Fibroblast of mammary gland (primary cell): ENCODE results near the gene UBTD2.

Source experiments
- DNase-seq: peaks from one replicate; pipeline ENCODE4 v3.0.0-alpha.2; 2010; ENCODE audit warnings: low read depth
- H3K4me3 ChIP-seq: 2 replicates; pipeline ENCODE4 v1.5.1; 2011; ENCODE audit warnings: low read depth, mild to moderate bottlenecking, low read length, moderate library complexity; ENCODE audit not compliant: control insufficient read depth
- TF ChIP-seq, protein P1 (sequence below): conservative IDR thresholded peaks from 2 replicates; pipeline ENCODE4 v1.5.1; 2011; ENCODE audit warnings: low read depth, low read length, inconsistent platforms; ENCODE audit not compliant: control insufficient read depth, insufficient read depth

Gene UBTD2

GRCh38 chr5:172252501-172252900 is 31.1 kb downstream of the UBTD2 start:
- no peak overlapping the region for H3K4me3 ChIP-seq
- DNase-seq: no peak
- TF ChIP-seq, protein P1, sequence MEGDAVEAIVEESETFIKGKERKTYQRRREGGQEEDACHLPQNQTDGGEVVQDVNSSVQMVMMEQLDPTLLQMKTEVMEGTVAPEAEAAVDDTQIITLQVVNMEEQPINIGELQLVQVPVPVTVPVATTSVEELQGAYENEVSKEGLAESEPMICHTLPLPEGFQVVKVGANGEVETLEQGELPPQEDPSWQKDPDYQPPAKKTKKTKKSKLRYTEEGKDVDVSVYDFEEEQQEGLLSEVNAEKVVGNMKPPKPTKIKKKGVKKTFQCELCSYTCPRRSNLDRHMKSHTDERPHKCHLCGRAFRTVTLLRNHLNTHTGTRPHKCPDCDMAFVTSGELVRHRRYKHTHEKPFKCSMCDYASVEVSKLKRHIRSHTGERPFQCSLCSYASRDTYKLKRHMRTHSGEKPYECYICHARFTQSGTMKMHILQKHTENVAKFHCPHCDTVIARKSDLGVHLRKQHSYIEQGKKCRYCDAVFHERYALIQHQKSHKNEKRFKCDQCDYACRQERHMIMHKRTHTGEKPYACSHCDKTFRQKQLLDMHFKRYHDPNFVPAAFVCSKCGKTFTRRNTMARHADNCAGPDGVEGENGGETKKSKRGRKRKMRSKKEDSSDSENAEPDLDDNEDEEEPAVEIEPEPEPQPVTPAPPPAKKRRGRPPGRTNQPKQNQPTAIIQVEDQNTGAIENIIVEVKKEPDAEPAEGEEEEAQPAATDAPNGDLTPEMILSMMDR: no peak

- DNase-seq: no peak
- H3K4me3 ChIP-seq: no peak overlapping the region
Measured at GRCh38 chr5:172251419-172251818, 32.1 kb downstream of the UBTD2 start.

GRCh38 chr5:172248637-172249036 is 34.9 kb downstream of the UBTD2 start:
- H3K4me3 ChIP-seq: no peak overlapping the region
- DNase-seq: no peak
- TF ChIP-seq, protein P1: no peak

More at GRCh38 chr5:172251419-172251818, 32.1 kb downstream of the UBTD2 start:
- TF ChIP-seq, protein P1: no peak

- peak; percentile 44 for DNase-seq
Measured at GRCh38 chr5:172245703-172246125, 37.9 kb downstream of the UBTD2 start.

DNA sequence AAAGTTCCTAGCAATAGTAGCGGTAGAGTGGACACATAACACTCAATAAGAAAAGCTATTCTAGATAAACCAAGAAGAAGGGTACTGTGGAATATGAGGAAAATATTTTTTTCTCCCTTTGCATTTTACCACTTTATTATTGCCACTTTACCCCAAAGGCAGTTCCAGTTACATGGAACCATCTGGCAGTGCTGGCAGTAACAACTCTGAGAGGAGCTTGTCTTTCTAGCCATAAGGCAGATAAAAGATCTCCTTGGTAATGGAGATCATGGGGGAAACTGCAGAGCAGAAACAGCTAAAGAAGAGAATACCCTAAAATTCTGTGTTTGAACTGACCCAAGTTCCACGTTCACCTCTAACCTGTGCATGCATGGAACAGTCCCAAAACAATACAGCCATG is 38.5 kb downstream of the UBTD2 start:
- TF ChIP-seq, protein P1: no peak
- H3K4me3 ChIP-seq: no peak overlapping the region

More at GRCh38 chr5:172245703-172246125, 37.9 kb downstream of the UBTD2 start:
- TF ChIP-seq, protein P1: no peak
- H3K4me3 ChIP-seq: no peak overlapping the region

DNA sequence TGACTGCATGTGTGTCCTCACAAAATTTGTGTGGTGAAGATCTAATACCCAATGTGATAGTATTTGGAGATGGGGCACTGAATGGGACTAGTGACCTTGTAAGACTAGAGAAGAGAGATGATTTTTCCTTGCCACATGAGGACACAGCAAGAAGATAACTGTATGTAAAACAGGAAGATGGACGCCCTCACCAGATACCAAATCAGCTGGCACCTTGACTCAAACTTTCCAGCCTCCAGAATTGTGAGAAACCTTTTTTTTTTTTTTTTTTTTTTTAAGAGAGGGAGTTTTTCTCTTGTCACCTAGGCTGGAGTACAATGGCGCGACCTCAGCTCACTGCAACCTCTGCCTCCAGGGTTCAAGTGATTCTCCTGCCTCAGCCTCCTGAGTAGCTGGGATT is 40.3 kb downstream of the UBTD2 start:
- TF ChIP-seq, protein P1: no peak
- DNase-seq: no peak
- H3K4me3 ChIP-seq: no peak overlapping the region

More for the DNA sequence above, 38.5 kb downstream of the UBTD2 start:
- DNase-seq: no peak

- H3K4me3 ChIP-seq: no peak overlapping the region
- TF ChIP-seq, protein P1: no peak
- DNase-seq: no peak
Measured at GRCh38 chr5:172238334-172238733, 45.2 kb downstream of the UBTD2 start.
